Mesendoderm (in vitro differentiated cells): Measurements from ENCODE around the gene ZNF385D.

Experiments used
- DNase-seq: peaks from one replicate; pipeline ENCODE4 v3.0.0; 2013
- H2AK5ac ChIP-seq: 2 replicates; pipeline ENCODE4 v1.6.1; 2013; ENCODE audit warnings: low read length, inconsistent platforms
- H2BK120ac ChIP-seq: 2 replicates; pipeline ENCODE4 v1.6.1; 2013; ENCODE audit warnings: low read depth, mild to moderate bottlenecking, low read length, moderate library complexity, mixed read lengths
- H2BK15ac ChIP-seq: replicated peaks from 2 replicates; pipeline ENCODE4 v1.6.1; 2013; ENCODE audit warnings: low read depth, mild to moderate bottlenecking, moderate library complexity
- H2BK5ac ChIP-seq: 2 replicates; pipeline ENCODE4 v1.6.1; 2013; ENCODE audit warnings: low read length, inconsistent platforms
- H3K18ac ChIP-seq: 2 replicates; pipeline ENCODE4 v1.6.1; 2013; ENCODE audit warnings: mild to moderate bottlenecking, low read length, mixed read lengths
- H3K23ac ChIP-seq: one replicate; pipeline ENCODE4 v1.6.1; 2013; ENCODE audit warnings: low read length
- H3K27ac ChIP-seq: 2 replicates; pipeline ENCODE4 v1.5.1; 2013; ENCODE audit warnings: low read depth, mild to moderate bottlenecking, inconsistent platforms, low read length, moderate library complexity
- H3K27me3 ChIP-seq: 2 replicates; pipeline ENCODE4 v1.6.1; 2013; ENCODE audit warnings: low read length, control low read depth, mild to moderate bottlenecking, inconsistent platforms; ENCODE audit not compliant: insufficient read depth, poor library complexity
- H3K36me3 ChIP-seq: 2 replicates; pipeline ENCODE4 v1.6.1; 2013; ENCODE audit warnings: low read length, inconsistent platforms; ENCODE audit not compliant: control insufficient read depth, insufficient read depth
- H3K4ac ChIP-seq: one replicate; pipeline ENCODE4 v1.6.1; 2013; ENCODE audit warnings: low read depth, mild to moderate bottlenecking, low read length, moderate library complexity
- H3K4me1 ChIP-seq: 2 replicates; pipeline ENCODE4 v1.6.1; 2013; ENCODE audit warnings: low read depth, low read length, inconsistent platforms; ENCODE audit not compliant: control insufficient read depth
- H3K4me2 ChIP-seq: 2 replicates; pipeline ENCODE4 v1.6.1; 2013; ENCODE audit warnings: low read length
- H3K4me3 ChIP-seq: 2 replicates; pipeline ENCODE4 v1.5.1; 2013; ENCODE audit warnings: mild to moderate bottlenecking, low read length
- H3K56ac ChIP-seq: one replicate; pipeline ENCODE4 v1.6.1; 2013; ENCODE audit warnings: low read length
- H3K79me1 ChIP-seq: 2 replicates; pipeline ENCODE4 v1.6.1; 2013; ENCODE audit warnings: low read length, inconsistent platforms
- H3K79me2 ChIP-seq: 2 replicates; pipeline ENCODE4 v1.6.1; 2013; ENCODE audit warnings: mild to moderate bottlenecking, low read length; ENCODE audit not compliant: control insufficient read depth, insufficient read depth
- H3K9ac ChIP-seq: 2 replicates; pipeline ENCODE4 v1.6.1; 2013; ENCODE audit warnings: low read length, inconsistent platforms
- H4K5ac ChIP-seq: one replicate; pipeline ENCODE4 v1.6.1; 2013; ENCODE audit warnings: low read length
- H4K8ac ChIP-seq: one replicate; pipeline ENCODE4 v1.6.1; 2013; ENCODE audit warnings: low read depth, mild to moderate bottlenecking, control low read depth, low read length, moderate library complexity
- WGBS: extraction: QIAGEN DNeasy Blood & Tissue Kit; methylation state at CpG from one replicate; pipeline ENCODE4 v1.1.7; 2013; ENCODE audit warnings: low lambda C conversion rate, missing lambda C conversion rate; ENCODE audit not compliant: insufficient coverage; ENCODE audit errors: extremely low coverage; 5-methylcytosine and 5-hydroxymethylcytosine counted together

Gene ZNF385D

DNA sequence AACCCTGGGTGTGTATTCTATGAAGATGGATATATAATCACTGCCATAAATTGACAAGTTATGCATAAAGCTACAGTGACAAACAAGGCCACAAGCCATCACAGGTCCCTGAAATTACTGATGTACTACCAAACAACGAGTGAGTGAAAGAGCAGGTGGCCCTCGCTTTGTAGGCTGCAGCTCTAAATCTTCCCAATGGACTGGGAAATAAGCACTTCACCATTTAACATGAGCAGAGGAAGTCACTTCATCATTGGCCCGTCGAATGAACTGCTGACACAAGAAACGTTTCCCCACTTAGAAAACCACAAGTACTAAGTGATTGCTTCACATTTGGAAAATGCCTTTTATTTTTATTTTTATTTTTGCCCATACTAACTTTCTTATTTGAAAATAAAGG lies 218.0 kb downstream of the ZNF385D start:
- Histone ChIP-seq H3K4me1 (no peaks in the 10 kb centered on the region), H2BK15ac (no peak overlapping the region), H3K56ac (no peak overlapping the region), H3K79me1 (no peaks in the 10 kb centered on the region), H3K18ac (no peak overlapping the region), H3K36me3 (no peaks in the 10 kb centered on the region), H2BK120ac (no peak overlapping the region), H2BK5ac (no peak overlapping the region), H4K5ac (no peak overlapping the region), H3K27me3 (no peaks in the 10 kb centered on the region), H4K8ac (no peak overlapping the region), H3K4me3 (no peak overlapping the region), H3K4ac (no peak overlapping the region), H3K4me2 (no peak overlapping the region), H3K23ac (no peak overlapping the region), H3K27ac (no peak overlapping the region), H2AK5ac (no peak overlapping the region), H3K79me2 (no peaks in the 10 kb centered on the region), H3K9ac (no peak overlapping the region)
- no CpG with 5 or more reads among the region's 5 CpGs for WGBS
- DNase-seq = no peak

DNA sequence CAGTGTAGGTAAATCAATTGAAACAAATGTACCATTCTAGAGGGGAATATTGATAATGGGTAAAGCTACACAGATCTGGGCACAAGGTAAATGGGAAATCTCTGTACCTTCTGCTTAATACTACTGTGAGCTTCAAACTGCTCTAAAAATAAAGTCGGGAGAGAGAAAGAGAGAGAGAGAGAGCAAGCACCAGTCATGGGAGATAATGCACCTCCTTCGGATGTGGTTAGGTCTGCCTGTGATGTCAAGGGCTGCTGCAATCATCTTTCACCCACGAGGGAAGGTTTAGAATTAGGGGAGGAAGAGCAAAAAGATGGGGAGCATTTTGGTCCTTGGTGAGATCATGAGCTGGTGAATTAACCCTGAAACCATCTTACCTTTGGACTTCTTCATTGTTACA lies 219.1 kb downstream of the ZNF385D start:
- H4K5ac ChIP-seq = no peak overlapping the region
- H3K79me1 ChIP-seq = no peaks in the 10 kb centered on the region
- H3K79me2 ChIP-seq = no peaks in the 10 kb centered on the region
- H3K18ac ChIP-seq = no peak overlapping the region
- H3K27me3 ChIP-seq = no peaks in the 10 kb centered on the region
- no CpG with 5 or more reads among the region's 3 CpGs for WGBS
- no peak overlapping the region for H2BK120ac ChIP-seq
- H2BK5ac ChIP-seq = no peak overlapping the region
- H3K9ac ChIP-seq = no peak overlapping the region
- no peak overlapping the region for H3K4me2 ChIP-seq
- no peak overlapping the region for H3K56ac ChIP-seq
- H3K4me3 ChIP-seq = no peak overlapping the region
- H3K4me1 ChIP-seq = no peaks in the 10 kb centered on the region
- no peak overlapping the region for H2BK15ac ChIP-seq
- no peak overlapping the region for H3K27ac ChIP-seq
- H4K8ac ChIP-seq = peak overlapping the region; percentile 13
- H3K36me3 ChIP-seq = no peaks in the 10 kb centered on the region
- no peak for DNase-seq
- H3K23ac ChIP-seq = no peak overlapping the region
- H2AK5ac ChIP-seq = no peak overlapping the region
- H3K4ac ChIP-seq = no peak overlapping the region

DNA sequence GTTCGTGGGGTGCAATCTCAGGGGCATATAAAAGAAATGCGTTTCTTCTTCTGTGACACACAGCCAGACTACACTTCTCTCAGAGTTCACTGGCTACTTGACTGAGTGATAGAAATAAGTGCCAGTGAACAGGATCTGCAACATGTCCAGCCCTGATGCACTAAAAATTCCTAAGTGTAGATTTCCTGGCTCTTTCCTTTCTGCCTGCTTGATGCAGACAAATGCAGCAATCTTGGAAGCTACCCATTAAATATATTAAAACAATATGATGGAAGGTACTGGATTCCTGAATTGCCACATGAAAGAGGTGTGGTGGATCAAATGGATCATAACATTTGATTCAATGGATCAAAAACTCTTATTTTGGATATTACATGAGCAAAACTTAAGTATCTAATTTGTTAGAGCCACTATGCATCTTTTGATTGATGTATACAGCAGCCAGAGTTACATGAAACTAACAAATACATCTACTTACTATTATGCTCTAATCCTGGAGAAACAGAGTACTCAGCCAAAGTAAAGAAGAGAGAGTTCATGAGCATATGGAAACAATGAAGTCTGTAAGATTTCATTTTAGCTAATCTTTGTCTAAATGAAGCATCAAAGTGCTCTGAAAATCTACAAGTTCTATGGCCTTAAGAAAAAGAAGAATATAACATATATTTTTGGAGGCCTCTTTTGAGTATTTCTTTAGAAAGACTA lies 222.6 kb downstream of the ZNF385D start:
- no peak overlapping the region for H2AK5ac ChIP-seq
- H4K5ac ChIP-seq = no peak overlapping the region
- H3K4me3 ChIP-seq = no peak overlapping the region
- no peak overlapping the region for H3K56ac ChIP-seq
- no peak overlapping the region for H3K23ac ChIP-seq
- H3K18ac ChIP-seq = no peak overlapping the region
- no peak overlapping the region for H3K27ac ChIP-seq
- no peak for DNase-seq
- H2BK120ac ChIP-seq = no peak overlapping the region
- H3K27me3 ChIP-seq = no peaks in the 10 kb centered on the region
- H2BK5ac ChIP-seq = no peak overlapping the region
- no peak overlapping the region for H2BK15ac ChIP-seq
- H3K4me2 ChIP-seq = no peak overlapping the region
- H3K36me3 ChIP-seq = no peaks in the 10 kb centered on the region
- no CpG with 5 or more reads among the region's 2 CpGs for WGBS
- H3K9ac ChIP-seq = no peak overlapping the region
- H3K4ac ChIP-seq = no peak overlapping the region
- no peaks in the 10 kb centered on the region for H3K79me2 ChIP-seq
- H3K79me1 ChIP-seq = no peaks in the 10 kb centered on the region
- H4K8ac ChIP-seq = no peak overlapping the region
- H3K4me1 ChIP-seq = no peaks in the 10 kb centered on the region

DNA sequence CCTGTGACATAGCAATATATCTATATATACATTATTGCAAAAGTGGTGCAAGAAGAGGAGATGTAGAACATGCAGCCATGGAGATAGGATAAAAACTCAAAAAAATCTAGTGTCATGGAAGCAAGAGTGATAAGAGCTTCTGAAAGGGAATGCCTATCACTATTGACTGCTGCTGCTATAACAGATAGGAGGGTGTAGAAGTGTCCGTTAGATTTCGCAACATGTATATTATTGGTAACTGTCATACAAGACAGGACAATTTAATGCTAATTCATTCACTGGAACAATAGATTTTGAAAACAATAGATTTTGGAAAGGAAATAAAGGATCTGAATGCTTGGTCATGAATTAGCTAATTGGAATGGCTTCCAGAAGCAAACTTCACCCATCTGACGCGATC lies 224.5 kb downstream of the ZNF385D start:
- no peak overlapping the region for H2BK15ac ChIP-seq
- no CpG with 5 or more reads among the region's 4 CpGs for WGBS
- DNase-seq = no peak

DNA sequence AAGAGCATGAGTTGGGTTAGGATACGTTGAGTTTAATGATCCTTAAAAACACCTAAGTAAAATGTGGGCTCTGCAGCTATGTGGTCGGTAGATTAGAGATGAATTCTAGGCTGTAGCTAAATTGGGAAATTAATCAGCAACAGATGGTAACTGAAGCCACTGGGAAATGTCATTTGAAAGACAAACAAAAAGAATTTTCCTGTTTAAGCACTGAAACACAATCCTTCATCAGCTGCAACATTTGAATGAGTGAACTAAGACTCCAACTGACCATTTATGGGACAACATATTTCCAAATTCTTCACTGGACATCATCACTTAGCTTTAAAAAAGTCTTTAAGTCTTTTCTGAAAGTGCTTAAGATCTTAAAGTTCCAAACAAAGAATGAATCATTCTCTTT lies 226.9 kb downstream of the ZNF385D start:
- H3K27me3 ChIP-seq = no peaks in the 10 kb centered on the region
- H3K23ac ChIP-seq = no peak overlapping the region
- H4K8ac ChIP-seq = no peak overlapping the region

More for the DNA sequence above, 224.5 kb downstream of the ZNF385D start:
- Histone ChIP-seq H2BK5ac (no peak overlapping the region), H3K36me3 (no peaks in the 10 kb centered on the region), H3K27ac (no peak overlapping the region), H4K5ac (no peak overlapping the region), H3K27me3 (no peaks in the 10 kb centered on the region), H3K4me1 (no peaks in the 10 kb centered on the region), H3K4ac (no peak overlapping the region), H4K8ac (no peak overlapping the region), H3K18ac (no peak overlapping the region), H3K79me2 (no peaks in the 10 kb centered on the region), H3K4me2 (no peak overlapping the region), H3K9ac (no peak overlapping the region), H3K4me3 (no peak overlapping the region), H3K23ac (no peak overlapping the region), H3K56ac (no peak overlapping the region), H3K79me1 (no peaks in the 10 kb centered on the region), H2AK5ac (no peak overlapping the region), H2BK120ac (no peak overlapping the region)

More for the DNA sequence above, 226.9 kb downstream of the ZNF385D start:
- no peaks in the 10 kb centered on the region for H3K79me1 ChIP-seq
- no peaks in the 10 kb centered on the region for H3K79me2 ChIP-seq
- H3K56ac ChIP-seq = no peak overlapping the region
- H2BK5ac ChIP-seq = no peak overlapping the region
- no peak overlapping the region for H2BK15ac ChIP-seq
- no peak overlapping the region for H2BK120ac ChIP-seq
- no peak overlapping the region for H2AK5ac ChIP-seq
- H3K4me1 ChIP-seq = no peaks in the 10 kb centered on the region
- no peak overlapping the region for H3K27ac ChIP-seq
- DNase-seq = no peak
- no CpG with 5 or more reads among the region's 2 CpGs for WGBS
- H3K36me3 ChIP-seq = no peaks in the 10 kb centered on the region
- no peak overlapping the region for H3K9ac ChIP-seq
- H3K4me3 ChIP-seq = no peak overlapping the region
- no peak overlapping the region for H3K18ac ChIP-seq
- H3K4ac ChIP-seq = no peak overlapping the region
- no peak overlapping the region for H3K4me2 ChIP-seq
- no peak overlapping the region for H4K5ac ChIP-seq
